Measurements from ENCODE around the gene FAM200A. TPM values are rescaled to one million over a fixed set of nuclear protein-coding genes. Genes with fewer than 3 reads are reported as not detected.

Gene FAM200A
- total and polyA plus RNA-seq, 2 of the 13 experiments (the other 11 are each of a cell fraction or from before 2014, with no cell fraction given) = 4.7 to 6.3 TPM

GRCh38 chr7:99579956-99580777 lies 28.3 kb upstream of the FAM200A start (continued):
- peak; percentile 25; the same call in 1 of the 2 replicates for TF ChIP-seq ARID4A (CRISPR knock-in tag; IDR thresholded peaks at IDR 0.05; ENCODE audit: borderline replicate concordance)
- no peak for TF ChIP-seq SUZ12 (IDR thresholded peaks at IDR 0.05; ENCODE audit: low read depth, low read length)
- TF ChIP-seq ZNF574 (CRISPR knock-in tag; IDR thresholded peaks at IDR 0.05) = peak; percentile 60; the same call in 1 of the 2 replicates
- TF ChIP-seq MBD4 (IDR thresholded peaks at IDR 0.05; ENCODE audit: borderline replicate concordance, low read length) = no peak
- TF ChIP-seq HBP1 (CRISPR knock-in tag; IDR thresholded peaks at IDR 0.05; ENCODE audit: low read depth) = no peak
- no peak for TF ChIP-seq KLF15 (CRISPR knock-in tag; IDR thresholded peaks at IDR 0.05; ENCODE audit: borderline replicate concordance)
- TF ChIP-seq ZBTB33 (CRISPR knock-in tag; IDR thresholded peaks at IDR 0.05) = peak; percentile 91
- TF ChIP-seq ARID5B (CRISPR knock-in tag; IDR thresholded peaks at IDR 0.05) = no peak
- 0 out of 2 replicates have a peak, but pooled peaks have one; percentile 58 for TF ChIP-seq KDM5B (CRISPR knock-in tag; IDR thresholded peaks at IDR 0.05; ENCODE audit: borderline replicate concordance)
- TF ChIP-seq HNRNPUL1 (IDR thresholded peaks at IDR 0.05; ENCODE audit: low read depth, low read length) = no peak
- peak; percentile 86; the same call in 1 of the 2 replicates for TF ChIP-seq ZNF768 (CRISPR knock-in tag; IDR thresholded peaks at IDR 0.05)
- TF ChIP-seq HNRNPLL (IDR thresholded peaks at IDR 0.05; ENCODE audit: low read depth, low read length, poor library complexity, severe bottlenecking) = peak; percentile 75

Data from HepG2 (cell line).